Posterior vena cava (tissue), 2 donors: ENCODE measurements around the gene ARHGEF2. TPM values are rescaled to one million over a fixed set of nuclear protein-coding genes. Genes with fewer than 3 reads are reported as not detected.
"Not testable (repeated sequence)": the region's sequence is repeated elsewhere in the genome, so short reads cannot be mapped to it uniquely, and the experiment has no call there.

ENCODE experiments used
- DNase-seq: peaks from one replicate; pipeline ENCODE4 v3.0.0-alpha.2; 2020; ENCODE audit warnings: low spot score
- intact Hi-C, 2 donors: fragments of 100-400 bp; cut with DNase I; formaldehyde crosslinking; loops; one replicate each; pipeline versions ENCODE4 v1.14.1 to v1.14.2; 2022 to 2023
- total RNA-seq, 2 donors: library from RNA; stranded (reverse); fragmentation: NEBNext Ultra II Directional; extraction: Animal tissue kit (Norgen Biotek cat#: 25700); gene quantifications; one replicate each; pipeline ENCODE4 v1.2.1, GENCODE V29; 2021
- donor health status: DM: yes; HTN: yes; CAD: no.
- donor health status: DM: yes; HTN: yes; CAD: no.

ARHGEF2 gene
- total RNA-seq, 2 donors from 2014 or later = 138 to 161 TPM

GRCh38 chr1:155999964-156000363 is 21.6 kb upstream of the ARHGEF2 start:
- DNase-seq = no peak
- intact Hi-C loops = no loop called here

GRCh38 chr1:155996166-155996565 is 17.8 kb upstream of the ARHGEF2 start:
- intact Hi-C loops = no loop called here
- DNase-seq = no peak

- intact Hi-C loops = loop anchor here in 1 of 2 donors (5.0 kb wide), 1 partner anchor 46 kb away; no protein-coding TSS in a partner anchor
- DNase-seq = no peak
These were observed 15.2 kb upstream of the ARHGEF2 start for GRCh38 chr1:155993595-155993994.

- DNase-seq = no peak
- intact Hi-C loops = loop anchor here in 1 of 2 donors (5.0 kb wide), 1 partner anchor 43 kb away; no protein-coding TSS in a partner anchor
These were observed 11.8 kb upstream of the ARHGEF2 start for GRCh38 chr1:155990005-155990739.

- peak; percentile 93 for DNase-seq
- intact Hi-C loops = loop anchor here (1.0 to 5.0 kb wide), 3 partner anchors 19 to 51 kb away; no protein-coding TSS in a partner anchor
These were observed 11.1 kb upstream of the ARHGEF2 start for GRCh38 chr1:155989242-155990004.

GRCh38 chr1:155984903-155985645 is 6.7 kb upstream of the ARHGEF2 start:
- intact Hi-C loops, DNase-seq: not testable (repeated sequence)

GRCh38 chr1:155984341-155984740 is 6.0 kb upstream of the ARHGEF2 start:
- DNase-seq = no peak
- intact Hi-C loops = no loop called here

GRCh38 chr1:155983191-155984024 is 5.1 kb upstream of the ARHGEF2 start:
- intact Hi-C loops = no loop called here
- peak; percentile 94 for DNase-seq

- DNase-seq = no peak
These were observed 3.8 kb upstream of the ARHGEF2 start for GRCh38 chr1:155982106-155982505.

GRCh38 chr1:155981266-155982088 is 3.1 kb upstream of the ARHGEF2 start:
- no peak for DNase-seq
- intact Hi-C loops = no loop called here

More at GRCh38 chr1:155982106-155982505, 3.8 kb upstream of the ARHGEF2 start:
- intact Hi-C loops = no loop called here

GRCh38 chr1:155979597-155980343 is 1.4 kb upstream of the ARHGEF2 start:
- DNase-seq = no peak
- intact Hi-C loops = no loop called here

- intact Hi-C loops = no loop called here
- DNase-seq = no peak
These were observed 654 bp upstream of the ARHGEF2 start for GRCh38 chr1:155978973-155979429.

- intact Hi-C loops = no loop called here
- no peak for DNase-seq
These were observed 540 bp downstream of the ARHGEF2 start for GRCh38 chr1:155977690-155978324.

GRCh38 chr1:155976913-155977689 is 1.2 kb downstream of the ARHGEF2 start:
- no peak for DNase-seq
- intact Hi-C loops = no loop called here

GRCh38 chr1:155976062-155976912 is 2.1 kb downstream of the ARHGEF2 start:
- intact Hi-C loops = no loop called here
- peak; percentile 88 for DNase-seq
